HepG2 (cell line): Measurements from ENCODE around the gene TUBB2B. TPM values are rescaled to one million over a fixed set of nuclear protein-coding genes. Genes with fewer than 3 reads are reported as not detected.

Experiments
- IRF2 ChIP-seq: IDR thresholded peaks from 2 replicates; pipeline ENCODE4 v1.6.1; 2018; ENCODE audit warnings: missing genetic modification reagents, missing compliant biosample characterization
- ZFY ChIP-seq: sonication (generic); formaldehyde crosslinking; IDR thresholded peaks from 2 replicates; pipeline ENCODE4 v1.4.0; 2020; ENCODE audit warnings: missing genetic modification reagents
- polyA plus RNA-seq, 8 experiments: library from polyadenylated mRNA; depleted of rRNA in 3 of 8; stranded (reverse) in 7 of 8; unstranded in 1 of 8; fragments of >200 nt; fragmentation: Illumina TruSeq in 4 of 8; extraction: Trizol in 4 of 8; gene quantifications; 2 replicates each; pipeline versions ENCODE4 v1.2.1 to v1.2.3, GENCODE V29; 2011 to 2016; ENCODE audit warnings: low read depth in 4 of 8, missing spikeins in 1 of 8, mixed read lengths in 1 of 8; ENCODE audit not compliant: insufficient read depth in 1 of 8
- total RNA-seq, 5 experiments: library from RNA; depleted of rRNA; stranded (reverse); fragments of >200 nt; fragmentation: Illumina TruSeq; extraction: Trizol; gene quantifications; 2 replicates each; pipeline ENCODE4 v1.2.3, GENCODE V29; 2016; ENCODE audit warnings: low read depth in 1 of 5
- TF ChIP-seq, protein P1 (sequence below): sonication (generic); formaldehyde crosslinking; IDR thresholded peaks from 2 replicates; pipeline ENCODE4 v1.5.0; 2020; ENCODE audit warnings: mild to moderate bottlenecking, missing genetic modification reagents, borderline replicate concordance

The TUBB2B gene
- total and polyA plus RNA-seq, 2 of the 13 experiments (the other 11 are each of a cell fraction or from before 2014, with no cell fraction given), result 10.3 to 23.6 TPM

DNA sequence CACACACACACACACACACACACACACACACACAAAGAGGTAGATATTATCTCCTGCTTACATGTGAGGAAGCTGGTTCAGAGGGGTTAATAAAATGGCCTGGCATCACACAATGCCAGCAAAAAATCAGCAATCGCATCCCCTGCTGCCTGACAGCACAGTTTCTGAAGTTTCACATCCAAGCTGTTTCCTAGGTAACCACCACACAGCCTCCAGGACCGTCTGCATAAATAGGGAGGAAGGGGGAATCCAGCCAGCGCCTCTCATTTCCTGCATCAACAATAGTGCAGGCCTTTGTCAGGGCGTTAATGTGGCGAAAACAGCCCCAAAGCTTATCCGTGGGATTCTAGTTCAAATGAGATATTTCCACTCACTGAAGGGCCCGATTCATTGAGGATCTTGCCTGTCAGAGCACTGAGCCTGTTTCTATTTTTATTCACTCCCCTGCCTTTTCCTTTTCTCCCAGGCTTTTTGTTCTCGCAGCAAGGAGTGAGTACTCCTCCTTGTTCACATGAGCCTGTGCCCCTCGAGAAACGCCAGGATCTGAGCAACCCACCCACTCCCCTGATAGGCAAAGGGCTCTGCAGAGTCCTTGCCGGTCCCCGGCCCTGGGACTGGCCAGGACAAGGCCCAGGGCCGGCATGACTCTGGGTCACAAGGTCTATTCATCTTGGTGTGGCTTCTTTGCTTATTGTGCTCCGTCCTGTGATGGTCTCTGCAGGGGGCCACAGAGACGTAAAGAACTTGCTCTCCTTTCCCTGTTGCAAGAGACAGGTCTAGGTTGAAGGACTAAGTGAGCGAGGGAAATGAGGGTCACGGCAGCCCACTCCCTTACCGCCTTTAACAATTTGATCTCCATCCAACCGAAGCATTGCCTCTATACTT lies 32.7 kb downstream of the TUBB2B start (continued):
- TF ChIP-seq, protein P1, sequence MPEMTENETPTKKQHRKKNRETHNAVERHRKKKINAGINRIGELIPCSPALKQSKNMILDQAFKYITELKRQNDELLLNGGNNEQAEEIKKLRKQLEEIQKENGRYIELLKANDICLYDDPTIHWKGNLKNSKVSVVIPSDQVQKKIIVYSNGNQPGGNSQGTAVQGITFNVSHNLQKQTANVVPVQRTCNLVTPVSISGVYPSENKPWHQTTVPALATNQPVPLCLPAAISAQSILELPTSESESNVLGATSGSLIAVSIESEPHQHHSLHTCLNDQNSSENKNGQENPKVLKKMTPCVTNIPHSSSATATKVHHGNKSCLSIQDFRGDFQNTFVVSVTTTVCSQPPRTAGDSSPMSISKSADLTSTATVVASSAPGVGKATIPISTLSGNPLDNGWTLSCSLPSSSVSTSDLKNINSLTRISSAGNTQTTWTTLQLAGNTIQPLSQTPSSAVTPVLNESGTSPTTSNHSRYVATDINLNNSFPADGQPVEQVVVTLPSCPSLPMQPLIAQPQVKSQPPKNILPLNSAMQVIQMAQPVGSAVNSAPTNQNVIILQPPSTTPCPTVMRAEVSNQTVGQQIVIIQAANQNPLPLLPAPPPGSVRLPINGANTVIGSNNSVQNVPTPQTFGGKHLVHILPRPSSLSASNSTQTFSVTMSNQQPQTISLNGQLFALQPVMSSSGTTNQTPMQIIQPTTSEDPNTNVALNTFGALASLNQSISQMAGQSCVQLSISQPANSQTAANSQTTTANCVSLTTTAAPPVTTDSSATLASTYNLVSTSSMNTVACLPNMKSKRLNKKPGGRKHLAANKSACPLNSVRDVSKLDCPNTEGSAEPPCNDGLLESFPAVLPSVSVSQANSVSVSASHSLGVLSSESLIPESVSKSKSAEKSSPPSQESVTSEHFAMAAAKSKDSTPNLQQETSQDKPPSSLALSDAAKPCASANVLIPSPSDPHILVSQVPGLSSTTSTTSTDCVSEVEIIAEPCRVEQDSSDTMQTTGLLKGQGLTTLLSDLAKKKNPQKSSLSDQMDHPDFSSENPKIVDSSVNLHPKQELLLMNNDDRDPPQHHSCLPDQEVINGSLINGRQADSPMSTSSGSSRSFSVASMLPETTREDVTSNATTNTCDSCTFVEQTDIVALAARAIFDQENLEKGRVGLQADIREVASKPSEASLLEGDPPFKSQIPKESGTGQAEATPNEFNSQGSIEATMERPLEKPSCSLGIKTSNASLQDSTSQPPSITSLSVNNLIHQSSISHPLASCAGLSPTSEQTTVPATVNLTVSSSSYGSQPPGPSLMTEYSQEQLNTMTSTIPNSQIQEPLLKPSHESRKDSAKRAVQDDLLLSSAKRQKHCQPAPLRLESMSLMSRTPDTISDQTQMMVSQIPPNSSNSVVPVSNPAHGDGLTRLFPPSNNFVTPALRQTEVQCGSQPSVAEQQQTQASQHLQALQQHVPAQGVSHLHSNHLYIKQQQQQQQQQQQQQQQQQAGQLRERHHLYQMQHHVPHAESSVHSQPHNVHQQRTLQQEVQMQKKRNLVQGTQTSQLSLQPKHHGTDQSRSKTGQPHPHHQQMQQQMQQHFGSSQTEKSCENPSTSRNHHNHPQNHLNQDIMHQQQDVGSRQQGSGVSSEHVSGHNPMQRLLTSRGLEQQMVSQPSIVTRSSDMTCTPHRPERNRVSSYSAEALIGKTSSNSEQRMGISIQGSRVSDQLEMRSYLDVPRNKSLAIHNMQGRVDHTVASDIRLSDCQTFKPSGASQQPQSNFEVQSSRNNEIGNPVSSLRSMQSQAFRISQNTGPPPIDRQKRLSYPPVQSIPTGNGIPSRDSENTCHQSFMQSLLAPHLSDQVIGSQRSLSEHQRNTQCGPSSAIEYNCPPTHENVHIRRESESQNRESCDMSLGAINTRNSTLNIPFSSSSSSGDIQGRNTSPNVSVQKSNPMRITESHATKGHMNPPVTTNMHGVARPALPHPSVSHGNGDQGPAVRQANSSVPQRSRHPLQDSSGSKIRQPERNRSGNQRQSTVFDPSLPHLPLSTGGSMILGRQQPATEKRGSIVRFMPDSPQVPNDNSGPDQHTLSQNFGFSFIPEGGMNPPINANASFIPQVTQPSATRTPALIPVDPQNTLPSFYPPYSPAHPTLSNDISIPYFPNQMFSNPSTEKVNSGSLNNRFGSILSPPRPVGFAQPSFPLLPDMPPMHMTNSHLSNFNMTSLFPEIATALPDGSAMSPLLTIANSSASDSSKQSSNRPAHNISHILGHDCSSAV (CRISPR knock-in tag), result no peak
- TF ChIP-seq ZFY (CRISPR knock-in tag), result peak; percentile 2; the same call in 1 of the 2 replicates
- no peak for TF ChIP-seq IRF2 (CRISPR knock-in tag)
